Measurements from ENCODE around the gene DGCR2.

The DGCR2 gene

DNA sequence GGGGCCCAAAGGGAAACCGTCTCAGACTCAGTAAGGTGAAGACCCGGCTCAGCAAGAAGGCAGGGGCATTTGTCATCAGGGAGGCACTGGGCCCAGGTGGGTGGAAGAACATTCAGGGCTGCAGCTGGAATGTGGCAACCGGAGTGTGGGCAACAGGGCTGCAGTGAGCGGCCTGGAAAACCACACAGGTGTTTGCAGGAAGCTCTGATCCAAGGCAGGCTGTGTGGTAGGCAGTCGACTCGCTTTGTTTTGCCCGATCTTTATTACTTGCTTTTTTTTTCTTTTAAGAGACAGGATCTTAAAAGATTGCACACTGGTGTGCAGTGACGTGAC is 82.8 kb downstream of the DGCR2 start:
- no peaks in the 10 kb centered on the region for H3K27me3 ChIP-seq (ENCODE audit: insufficient read depth, poor library complexity, severe bottlenecking)
- TF ChIP-seq POLR2AphosphoS5 (IDR thresholded peaks at IDR 0.05; ENCODE audit: low read depth), result no peak
- TF ChIP-seq GABPA (IDR thresholded peaks at IDR 0.05; ENCODE audit: low read depth), result no peak
- TF ChIP-seq SPI1 (IDR thresholded peaks at IDR 0.05; ENCODE audit: borderline replicate concordance, low read depth), result no peak
- TF ChIP-seq, protein P1, sequence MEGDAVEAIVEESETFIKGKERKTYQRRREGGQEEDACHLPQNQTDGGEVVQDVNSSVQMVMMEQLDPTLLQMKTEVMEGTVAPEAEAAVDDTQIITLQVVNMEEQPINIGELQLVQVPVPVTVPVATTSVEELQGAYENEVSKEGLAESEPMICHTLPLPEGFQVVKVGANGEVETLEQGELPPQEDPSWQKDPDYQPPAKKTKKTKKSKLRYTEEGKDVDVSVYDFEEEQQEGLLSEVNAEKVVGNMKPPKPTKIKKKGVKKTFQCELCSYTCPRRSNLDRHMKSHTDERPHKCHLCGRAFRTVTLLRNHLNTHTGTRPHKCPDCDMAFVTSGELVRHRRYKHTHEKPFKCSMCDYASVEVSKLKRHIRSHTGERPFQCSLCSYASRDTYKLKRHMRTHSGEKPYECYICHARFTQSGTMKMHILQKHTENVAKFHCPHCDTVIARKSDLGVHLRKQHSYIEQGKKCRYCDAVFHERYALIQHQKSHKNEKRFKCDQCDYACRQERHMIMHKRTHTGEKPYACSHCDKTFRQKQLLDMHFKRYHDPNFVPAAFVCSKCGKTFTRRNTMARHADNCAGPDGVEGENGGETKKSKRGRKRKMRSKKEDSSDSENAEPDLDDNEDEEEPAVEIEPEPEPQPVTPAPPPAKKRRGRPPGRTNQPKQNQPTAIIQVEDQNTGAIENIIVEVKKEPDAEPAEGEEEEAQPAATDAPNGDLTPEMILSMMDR (IDR thresholded peaks at IDR 0.05; ENCODE audit: insufficient read depth, low read length), result no peak
- TF ChIP-seq, protein P2, sequence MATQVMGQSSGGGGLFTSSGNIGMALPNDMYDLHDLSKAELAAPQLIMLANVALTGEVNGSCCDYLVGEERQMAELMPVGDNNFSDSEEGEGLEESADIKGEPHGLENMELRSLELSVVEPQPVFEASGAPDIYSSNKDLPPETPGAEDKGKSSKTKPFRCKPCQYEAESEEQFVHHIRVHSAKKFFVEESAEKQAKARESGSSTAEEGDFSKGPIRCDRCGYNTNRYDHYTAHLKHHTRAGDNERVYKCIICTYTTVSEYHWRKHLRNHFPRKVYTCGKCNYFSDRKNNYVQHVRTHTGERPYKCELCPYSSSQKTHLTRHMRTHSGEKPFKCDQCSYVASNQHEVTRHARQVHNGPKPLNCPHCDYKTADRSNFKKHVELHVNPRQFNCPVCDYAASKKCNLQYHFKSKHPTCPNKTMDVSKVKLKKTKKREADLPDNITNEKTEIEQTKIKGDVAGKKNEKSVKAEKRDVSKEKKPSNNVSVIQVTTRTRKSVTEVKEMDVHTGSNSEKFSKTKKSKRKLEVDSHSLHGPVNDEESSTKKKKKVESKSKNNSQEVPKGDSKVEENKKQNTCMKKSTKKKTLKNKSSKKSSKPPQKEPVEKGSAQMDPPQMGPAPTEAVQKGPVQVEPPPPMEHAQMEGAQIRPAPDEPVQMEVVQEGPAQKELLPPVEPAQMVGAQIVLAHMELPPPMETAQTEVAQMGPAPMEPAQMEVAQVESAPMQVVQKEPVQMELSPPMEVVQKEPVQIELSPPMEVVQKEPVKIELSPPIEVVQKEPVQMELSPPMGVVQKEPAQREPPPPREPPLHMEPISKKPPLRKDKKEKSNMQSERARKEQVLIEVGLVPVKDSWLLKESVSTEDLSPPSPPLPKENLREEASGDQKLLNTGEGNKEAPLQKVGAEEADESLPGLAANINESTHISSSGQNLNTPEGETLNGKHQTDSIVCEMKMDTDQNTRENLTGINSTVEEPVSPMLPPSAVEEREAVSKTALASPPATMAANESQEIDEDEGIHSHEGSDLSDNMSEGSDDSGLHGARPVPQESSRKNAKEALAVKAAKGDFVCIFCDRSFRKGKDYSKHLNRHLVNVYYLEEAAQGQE (IDR thresholded peaks at IDR 0.05; ENCODE audit: insufficient replicate concordance, low read depth), result no peak
- DNase-seq (ENCODE audit: low read depth in 1 of 2, low spot score in 1 of 2), result no peak
- no peak overlapping the region for H3K4me3 ChIP-seq (replicated peaks; ENCODE audit: insufficient read depth, low read length)
- no peak overlapping the region for H3K27ac ChIP-seq (replicated peaks)

DNA sequence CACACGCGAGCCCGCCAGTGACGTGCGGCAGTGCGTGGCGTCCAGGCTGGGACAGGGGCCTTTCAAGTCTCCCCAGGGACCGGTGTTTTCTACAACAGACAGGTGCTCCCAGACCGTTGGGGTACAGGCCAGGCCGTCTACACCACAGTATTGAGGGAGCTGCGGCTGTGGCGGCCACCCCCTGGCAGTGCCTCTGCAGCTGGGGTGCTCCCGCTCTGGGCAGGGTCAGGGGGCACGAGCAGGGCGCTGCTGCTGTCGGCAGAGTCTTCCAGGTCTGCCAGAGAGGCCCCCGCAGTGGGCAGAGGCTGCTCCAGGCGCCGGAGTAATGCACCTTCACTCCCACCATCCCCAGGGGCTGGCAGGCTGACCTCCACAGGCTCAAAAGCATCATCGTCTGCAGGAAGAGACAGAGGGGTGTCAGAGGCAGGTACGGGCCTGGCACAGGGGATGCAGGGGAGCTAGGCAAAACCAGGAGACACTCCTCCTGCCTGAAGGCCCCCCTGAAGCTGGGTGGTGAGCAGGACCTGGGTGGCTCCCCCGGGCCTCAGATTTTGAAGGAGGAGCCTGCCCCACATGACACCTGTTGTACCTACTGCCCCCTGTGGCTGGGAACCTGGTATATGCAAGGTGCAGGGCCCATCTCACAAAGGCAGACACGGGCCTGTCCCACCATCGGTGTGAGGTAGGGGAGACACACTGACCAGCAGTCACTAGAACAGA is 83.3 kb downstream of the DGCR2 start:
- TF ChIP-seq SPI1 (IDR thresholded peaks at IDR 0.05; ENCODE audit: borderline replicate concordance, low read depth) (no peak), GABPA (IDR thresholded peaks at IDR 0.05; ENCODE audit: low read depth) (no peak), POLR2AphosphoS5 (IDR thresholded peaks at IDR 0.05; ENCODE audit: low read depth) (no peak)
- TF ChIP-seq, protein P2 (IDR thresholded peaks at IDR 0.05; ENCODE audit: insufficient replicate concordance, low read depth), result no peak
- TF ChIP-seq, protein P1 (IDR thresholded peaks at IDR 0.05; ENCODE audit: insufficient read depth, low read length), result no peak
- no peaks in the 10 kb centered on the region for H3K27me3 ChIP-seq (ENCODE audit: insufficient read depth, poor library complexity, severe bottlenecking)
- H3K27ac ChIP-seq (replicated peaks), result no peak overlapping the region
- DNase-seq (ENCODE audit: low read depth in 1 of 2, low spot score in 1 of 2), result no peak
- no peak overlapping the region for H3K4me3 ChIP-seq (replicated peaks; ENCODE audit: insufficient read depth, low read length)

DNA sequence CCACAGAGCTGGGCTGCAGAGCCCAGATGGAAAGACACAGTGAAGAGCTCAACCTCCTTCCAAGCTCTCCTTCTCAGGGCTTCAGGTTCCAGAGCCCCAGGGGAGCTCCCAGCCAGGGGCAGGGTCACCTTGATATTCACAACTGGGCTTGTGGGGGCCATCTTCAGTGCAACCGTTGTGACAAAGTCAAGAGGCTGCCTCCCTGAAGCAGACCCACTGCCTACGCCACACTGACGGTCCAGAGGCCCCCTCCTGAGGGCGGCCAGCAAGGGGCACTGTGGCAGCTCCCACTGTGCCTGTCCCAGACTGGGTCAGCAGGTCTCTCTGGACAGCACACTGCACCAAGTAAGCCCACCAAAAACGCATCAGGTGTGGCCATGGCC is 84.1 kb downstream of the DGCR2 start:
- Histone ChIP-seq H3K27me3 (ENCODE audit: insufficient read depth, poor library complexity, severe bottlenecking) (no peaks in the 10 kb centered on the region), H3K27ac (replicated peaks) (no peak overlapping the region), H3K4me3 (replicated peaks; ENCODE audit: insufficient read depth, low read length) (no peak overlapping the region)
- DNase-seq (ENCODE audit: low read depth in 1 of 2, low spot score in 1 of 2), result no peak
- TF ChIP-seq GABPA (IDR thresholded peaks at IDR 0.05; ENCODE audit: low read depth) (no peak), SPI1 (IDR thresholded peaks at IDR 0.05; ENCODE audit: borderline replicate concordance, low read depth) (no peak), POLR2AphosphoS5 (IDR thresholded peaks at IDR 0.05; ENCODE audit: low read depth) (no peak)
- TF ChIP-seq, protein P2 (IDR thresholded peaks at IDR 0.05; ENCODE audit: insufficient replicate concordance, low read depth), result no peak
- TF ChIP-seq, protein P1 (IDR thresholded peaks at IDR 0.05; ENCODE audit: insufficient read depth, low read length), result no peak

Measured in HL-60 (cell line).